HepG2 (cell line): ENCODE measurements around the gene SNX9. TPM values are rescaled to one million over a fixed set of nuclear protein-coding genes. Genes with fewer than 3 reads are reported as not detected.

Source experiments
- EED ChIP-seq: sonication (generic); formaldehyde crosslinking; IDR thresholded peaks from 2 replicates; pipeline ENCODE4 v1.5.0; 2020; ENCODE audit warnings: mild to moderate bottlenecking, missing genetic modification reagents
- GABPA ChIP-seq, 2 experiments: IDR thresholded peaks; 2 replicates each; pipeline ENCODE4 v1.6.1; 2011 to 2016; ENCODE audit warnings: low read depth in 2 of 2, low read length in 1 of 2, missing biosample characterization in 1 of 2, missing genetic modification characterization in 1 of 2
- KAT7 ChIP-seq: IDR thresholded peaks from 2 replicates; pipeline ENCODE4 v1.6.1; 2018; ENCODE audit warnings: borderline replicate concordance, missing compliant biosample characterization
- KLF11 ChIP-seq: IDR thresholded peaks from 2 replicates; pipeline ENCODE4 v1.6.1; 2016; ENCODE audit warnings: missing compliant biosample characterization
- MED1 ChIP-seq: sonication (generic); formaldehyde crosslinking; IDR thresholded peaks from 2 replicates; pipeline ENCODE4 v1.4.0; 2020; ENCODE audit warnings: missing genetic modification reagents
- MEF2D ChIP-seq: sonication (generic); formaldehyde crosslinking; IDR thresholded peaks from 2 replicates; pipeline ENCODE4 v1.5.1; 2020; ENCODE audit warnings: mild to moderate bottlenecking, missing genetic modification reagents
- NFKBIZ ChIP-seq: IDR thresholded peaks from 2 replicates; pipeline ENCODE4 v1.6.1; 2018; ENCODE audit warnings: missing genetic modification reagents, missing compliant biosample characterization
- NFYC ChIP-seq: IDR thresholded peaks from 2 replicates; pipeline ENCODE4 v1.6.1; 2016; ENCODE audit warnings: missing genetic modification reagents, missing compliant biosample characterization
- POLR2G ChIP-seq: fragments of 200-400 bp; formaldehyde crosslinking; IDR thresholded peaks from 2 replicates; pipeline ENCODE4 v1.6.1; 2018; ENCODE audit warnings: mild to moderate bottlenecking, low read depth, low read length, moderate library complexity
- RARA ChIP-seq: IDR thresholded peaks from 2 replicates; pipeline ENCODE4 v1.6.1; 2016; ENCODE audit warnings: missing genetic modification reagents, missing compliant biosample characterization
- SIX1 ChIP-seq: sonication (generic); formaldehyde crosslinking; IDR thresholded peaks from 2 replicates; pipeline ENCODE4 v1.4.0; 2020; ENCODE audit warnings: missing genetic modification reagents, borderline replicate concordance
- SKI ChIP-seq: fragments of 450-650 bp; IDR thresholded peaks from one replicate; pipeline ENCODE4 v1.6.1; 2018; ENCODE audit warnings: mild to moderate bottlenecking; ENCODE audit not compliant: partially characterized antibody
- SUZ12 ChIP-seq: fragments of 150-350 bp; IDR thresholded peaks from 2 replicates; pipeline ENCODE4 v1.6.1; 2014; ENCODE audit warnings: low read depth, low read length
- TBX3 ChIP-seq: fragments of 450-650 bp; IDR thresholded peaks from 2 replicates; pipeline ENCODE4 v1.6.1; 2017; ENCODE audit warnings: antibody characterized with exemption, mild to moderate bottlenecking, inconsistent platforms, borderline replicate concordance
- THAP11 ChIP-seq: IDR thresholded peaks from 2 replicates; pipeline ENCODE4 v1.6.1; 2016; ENCODE audit warnings: missing biosample characterization, missing genetic modification reagents
- ZNF274 ChIP-seq: sonication (generic); formaldehyde crosslinking; IDR thresholded peaks from 2 replicates; pipeline ENCODE4 v1.5.1; 2020; ENCODE audit warnings: mild to moderate bottlenecking, missing genetic modification reagents
- ZNF547 ChIP-seq: sonication (generic); formaldehyde crosslinking; IDR thresholded peaks from 2 replicates; pipeline ENCODE4 v1.5.1; 2020; ENCODE audit warnings: mild to moderate bottlenecking, missing genetic modification reagents
- ZNF709 ChIP-seq: sonication (generic); formaldehyde crosslinking; IDR thresholded peaks from 2 replicates; pipeline ENCODE4 v1.5.0; 2020; ENCODE audit warnings: mild to moderate bottlenecking, missing genetic modification reagents
- polyA plus RNA-seq, 8 experiments: library from polyadenylated mRNA; depleted of rRNA in 3 of 8; stranded (reverse) in 7 of 8; unstranded in 1 of 8; fragments of >200 nt; fragmentation: Illumina TruSeq in 4 of 8; extraction: Trizol in 4 of 8; gene quantifications; 2 replicates each; pipeline versions ENCODE4 v1.2.1 to v1.2.3, GENCODE V29; 2011 to 2016; ENCODE audit warnings: low read depth in 4 of 8, missing spikeins in 1 of 8, mixed read lengths in 1 of 8; ENCODE audit not compliant: insufficient read depth in 1 of 8
- total RNA-seq, 5 experiments: library from RNA; depleted of rRNA; stranded (reverse); fragments of >200 nt; fragmentation: Illumina TruSeq; extraction: Trizol; gene quantifications; 2 replicates each; pipeline ENCODE4 v1.2.3, GENCODE V29; 2016; ENCODE audit warnings: low read depth in 1 of 5
- TF ChIP-seq, protein P1 (sequence below), 2 experiments: sonication (generic) in 1 of 2; formaldehyde crosslinking in 1 of 2; IDR thresholded peaks; 2 replicates each; pipeline versions ENCODE4 v1.5.1 to v1.6.1; 2011 to 2020; ENCODE audit warnings: borderline replicate concordance in 1 of 2, low read depth in 1 of 2, low read length in 1 of 2, mild to moderate bottlenecking in 1 of 2, missing genetic modification reagents in 1 of 2, moderate library complexity in 1 of 2
- TF ChIP-seq, protein P2 (sequence below): sonication (generic); formaldehyde crosslinking; IDR thresholded peaks from 2 replicates; pipeline ENCODE4 v1.8.0; 2022; ENCODE audit warnings: mild to moderate bottlenecking, missing genetic modification reagents
- TF ChIP-seq, protein P3 (sequence below): sonication (generic); formaldehyde crosslinking; IDR thresholded peaks from 2 replicates; pipeline ENCODE4 v1.9.0; 2022; ENCODE audit warnings: missing genetic modification reagents, mild to moderate bottlenecking, borderline replicate concordance
- TF ChIP-seq, protein P4 (sequence below): sonication (generic); formaldehyde crosslinking; IDR thresholded peaks from 2 replicates; pipeline ENCODE4 v1.4.0; 2020; ENCODE audit warnings: mild to moderate bottlenecking, low read depth, missing genetic modification reagents

Gene SNX9
- total and polyA plus RNA-seq, 2 of the 13 experiments (the other 11 are each of a cell fraction or from before 2014, with no cell fraction given) = 21.9 to 36.0 TPM

DNA sequence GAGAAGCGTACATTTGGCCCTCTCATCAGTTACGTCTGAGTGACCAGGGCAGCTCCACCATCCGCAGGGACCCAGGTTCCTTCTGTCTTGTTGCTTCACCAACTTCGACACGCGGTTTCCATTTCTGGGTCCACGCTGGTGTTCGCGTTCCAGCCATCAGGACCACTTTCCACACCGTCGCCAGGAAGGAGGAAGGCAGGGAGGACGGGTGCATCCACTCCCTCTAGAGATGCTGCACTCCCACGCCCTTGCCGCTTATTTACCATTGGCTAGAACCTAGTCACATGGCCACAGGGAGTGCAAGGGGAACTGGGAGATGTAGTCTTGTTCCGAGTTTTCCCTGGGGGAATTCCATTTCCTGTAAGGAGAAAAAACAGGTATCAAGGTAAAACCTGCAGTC, 33.2 kb upstream of the SNX9 start (continued):
- peak; percentile 97 for TF ChIP-seq THAP11 (CRISPR knock-in tag)
- TF ChIP-seq KLF11 (CRISPR knock-in tag) = no peak
- TF ChIP-seq EED = no peak
- TF ChIP-seq ZNF709 = no peak
- peak; percentile 20; the same call in 1 of the 2 replicates for TF ChIP-seq SUZ12
- TF ChIP-seq, protein P1, sequence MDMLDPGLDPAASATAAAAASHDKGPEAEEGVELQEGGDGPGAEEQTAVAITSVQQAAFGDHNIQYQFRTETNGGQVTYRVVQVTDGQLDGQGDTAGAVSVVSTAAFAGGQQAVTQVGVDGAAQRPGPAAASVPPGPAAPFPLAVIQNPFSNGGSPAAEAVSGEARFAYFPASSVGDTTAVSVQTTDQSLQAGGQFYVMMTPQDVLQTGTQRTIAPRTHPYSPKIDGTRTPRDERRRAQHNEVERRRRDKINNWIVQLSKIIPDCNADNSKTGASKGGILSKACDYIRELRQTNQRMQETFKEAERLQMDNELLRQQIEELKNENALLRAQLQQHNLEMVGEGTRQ (IDR thresholded peaks at IDR 0.05; ENCODE audit: low read depth, low read length) = peak; percentile 79
- TF ChIP-seq, protein P1 (CRISPR knock-in tag; IDR thresholded peaks at IDR 0.05; ENCODE audit: borderline replicate concordance) = peak; percentile 87; the same call in 1 of the 2 replicates
- no peak for TF ChIP-seq POLR2G
- TF ChIP-seq ZNF274 (CRISPR knock-in tag) = no peak
- no peak for TF ChIP-seq ZNF547
- peak; percentile 82 for TF ChIP-seq NFYC (CRISPR knock-in tag)
- no peak for TF ChIP-seq GABPA (IDR thresholded peaks at IDR 0.05; ENCODE audit: low read depth, low read length)
- TF ChIP-seq GABPA (CRISPR knock-in tag; IDR thresholded peaks at IDR 0.05; ENCODE audit: low read depth) = peak; percentile 52
- TF ChIP-seq, protein P2, sequence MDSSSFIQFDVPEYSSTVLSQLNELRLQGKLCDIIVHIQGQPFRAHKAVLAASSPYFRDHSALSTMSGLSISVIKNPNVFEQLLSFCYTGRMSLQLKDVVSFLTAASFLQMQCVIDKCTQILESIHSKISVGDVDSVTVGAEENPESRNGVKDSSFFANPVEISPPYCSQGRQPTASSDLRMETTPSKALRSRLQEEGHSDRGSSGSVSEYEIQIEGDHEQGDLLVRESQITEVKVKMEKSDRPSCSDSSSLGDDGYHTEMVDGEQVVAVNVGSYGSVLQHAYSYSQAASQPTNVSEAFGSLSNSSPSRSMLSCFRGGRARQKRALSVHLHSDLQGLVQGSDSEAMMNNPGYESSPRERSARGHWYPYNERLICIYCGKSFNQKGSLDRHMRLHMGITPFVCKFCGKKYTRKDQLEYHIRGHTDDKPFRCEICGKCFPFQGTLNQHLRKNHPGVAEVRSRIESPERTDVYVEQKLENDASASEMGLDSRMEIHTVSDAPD (CRISPR knock-in tag) = no peak
- TF ChIP-seq NFKBIZ = no peak
- TF ChIP-seq KAT7 (CRISPR knock-in tag) = no peak
- TF ChIP-seq RARA (CRISPR knock-in tag) = no peak
- no peak for TF ChIP-seq TBX3
- TF ChIP-seq, protein P3, sequence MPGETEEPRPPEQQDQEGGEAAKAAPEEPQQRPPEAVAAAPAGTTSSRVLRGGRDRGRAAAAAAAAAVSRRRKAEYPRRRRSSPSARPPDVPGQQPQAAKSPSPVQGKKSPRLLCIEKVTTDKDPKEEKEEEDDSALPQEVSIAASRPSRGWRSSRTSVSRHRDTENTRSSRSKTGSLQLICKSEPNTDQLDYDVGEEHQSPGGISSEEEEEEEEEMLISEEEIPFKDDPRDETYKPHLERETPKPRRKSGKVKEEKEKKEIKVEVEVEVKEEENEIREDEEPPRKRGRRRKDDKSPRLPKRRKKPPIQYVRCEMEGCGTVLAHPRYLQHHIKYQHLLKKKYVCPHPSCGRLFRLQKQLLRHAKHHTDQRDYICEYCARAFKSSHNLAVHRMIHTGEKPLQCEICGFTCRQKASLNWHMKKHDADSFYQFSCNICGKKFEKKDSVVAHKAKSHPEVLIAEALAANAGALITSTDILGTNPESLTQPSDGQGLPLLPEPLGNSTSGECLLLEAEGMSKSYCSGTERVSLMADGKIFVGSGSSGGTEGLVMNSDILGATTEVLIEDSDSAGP (CRISPR knock-in tag) = no peak
- TF ChIP-seq MEF2D (CRISPR knock-in tag) = no peak
- no peak for TF ChIP-seq SIX1 (CRISPR knock-in tag)
- TF ChIP-seq MED1 = no peak
- TF ChIP-seq, protein P4, sequence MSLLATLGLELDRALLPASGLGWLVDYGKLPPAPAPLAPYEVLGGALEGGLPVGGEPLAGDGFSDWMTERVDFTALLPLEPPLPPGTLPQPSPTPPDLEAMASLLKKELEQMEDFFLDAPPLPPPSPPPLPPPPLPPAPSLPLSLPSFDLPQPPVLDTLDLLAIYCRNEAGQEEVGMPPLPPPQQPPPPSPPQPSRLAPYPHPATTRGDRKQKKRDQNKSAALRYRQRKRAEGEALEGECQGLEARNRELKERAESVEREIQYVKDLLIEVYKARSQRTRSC (CRISPR knock-in tag) = no peak
- TF ChIP-seq SKI = no peak
